Erythroblast (primary cell): Measurements from ENCODE around the gene TBX1.

Experiments used
- GATA1 ChIP-seq: IDR thresholded peaks from 2 replicates; pipeline ENCODE4 v1.6.1; 2011; ENCODE audit warnings: low read depth, mild to moderate bottlenecking, control low read depth, low read length, moderate library complexity
- POLR2A ChIP-seq: IDR thresholded peaks from 2 replicates; pipeline ENCODE4 v1.6.1; 2011; ENCODE audit warnings: mild to moderate bottlenecking, low read length

DNA sequence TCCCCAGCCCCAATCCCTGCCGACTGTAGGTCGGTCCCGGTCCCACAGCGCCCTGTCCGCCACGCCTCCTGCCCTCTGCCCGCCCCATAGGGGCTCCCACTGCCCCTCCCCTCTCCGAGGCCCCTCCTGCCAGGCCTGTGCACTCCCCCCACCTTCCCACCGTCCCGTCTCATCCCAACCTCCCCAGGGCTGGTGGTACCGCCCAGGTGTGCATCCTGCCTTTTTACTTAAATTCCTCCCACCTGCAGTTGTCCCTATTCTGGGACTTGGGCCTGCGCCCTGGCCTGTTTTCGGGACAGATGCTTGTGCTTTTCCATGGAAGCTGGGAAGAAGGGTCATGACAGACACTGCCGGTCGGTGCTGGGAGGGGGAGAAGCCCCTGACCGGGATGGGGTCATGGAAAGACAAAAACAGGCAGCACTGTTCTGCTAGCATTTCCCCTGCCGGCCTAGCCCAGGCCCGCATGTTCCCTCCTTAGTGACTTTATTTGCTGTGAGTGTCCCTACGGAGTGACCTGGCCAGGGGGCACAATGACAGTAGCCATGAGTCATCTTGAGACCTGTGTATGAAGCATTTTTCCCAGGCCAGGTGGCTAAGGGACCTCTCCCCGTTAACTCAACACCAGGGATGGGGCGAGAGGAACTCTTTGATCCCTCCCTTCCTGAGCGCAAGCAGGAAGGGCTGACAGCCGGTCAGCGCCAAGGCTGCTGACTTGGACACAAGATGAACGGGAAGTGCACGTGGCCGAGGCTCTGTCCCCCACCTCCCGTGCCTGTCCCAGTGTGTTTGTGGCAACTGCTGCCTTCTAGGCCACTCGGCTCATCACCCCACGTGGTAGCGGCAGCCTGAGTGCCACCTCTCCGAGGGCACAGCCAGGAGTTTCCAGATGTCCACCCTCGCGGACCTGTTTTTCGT lies 7.1 kb downstream of the TBX1 start:
- TF ChIP-seq POLR2A (no peak), GATA1 (no peak)
